Measurements from ENCODE around the gene C12orf76. TPM values are rescaled to one million over a fixed set of nuclear protein-coding genes. Genes with fewer than 3 reads are reported as not detected.

C12orf76 gene
- total and polyA plus RNA-seq, 2 of the 13 experiments (the other 11 are each of a cell fraction or from before 2014, with no cell fraction given), result 15.8 to 38.4 TPM

- TF ChIP-seq, protein P1, sequence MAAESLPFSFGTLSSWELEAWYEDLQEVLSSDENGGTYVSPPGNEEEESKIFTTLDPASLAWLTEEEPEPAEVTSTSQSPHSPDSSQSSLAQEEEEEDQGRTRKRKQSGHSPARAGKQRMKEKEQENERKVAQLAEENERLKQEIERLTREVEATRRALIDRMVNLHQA (CRISPR knock-in tag; IDR thresholded peaks at IDR 0.05), result no peak
- TF ChIP-seq E2F2 (CRISPR knock-in tag; IDR thresholded peaks at IDR 0.05; ENCODE audit: borderline replicate concordance) (no peak; the same call in 1 of the 2 replicates), FOXJ3 (CRISPR knock-in tag; IDR thresholded peaks at IDR 0.05; ENCODE audit: borderline replicate concordance) (peak; percentile 42; the same call in 1 of the 2 replicates), ZNF276 (CRISPR knock-in tag; IDR thresholded peaks at IDR 0.05; ENCODE audit: low read depth) (0 out of 2 replicates have a peak, but pooled peaks have one; percentile 37), ZNF598 (CRISPR knock-in tag; IDR thresholded peaks at IDR 0.05; ENCODE audit: borderline replicate concordance) (no peak), ZNF20 (CRISPR knock-in tag; IDR thresholded peaks at IDR 0.05) (0 out of 2 replicates have a peak, but pooled peaks have one; percentile 43), TBX2 (CRISPR knock-in tag; IDR thresholded peaks at IDR 0.05; ENCODE audit: borderline replicate concordance) (peak; percentile 76; the same call in 1 of the 2 replicates), ZNF619 (CRISPR knock-in tag; IDR thresholded peaks at IDR 0.05) (no peak), SNRNP70 (IDR thresholded peaks at IDR 0.05; ENCODE audit: low read depth, low read length) (no peak), ZFY (CRISPR knock-in tag; IDR thresholded peaks at IDR 0.05) (peak; percentile 52; the same call in 1 of the 2 replicates), ZNF33B (CRISPR knock-in tag; IDR thresholded peaks at IDR 0.05) (no peak), ZNF367 (CRISPR knock-in tag; IDR thresholded peaks at IDR 0.05; ENCODE audit: borderline replicate concordance) (no peak), ZNF274 (CRISPR knock-in tag; IDR thresholded peaks at IDR 0.05) (0 out of 2 replicates have a peak, but pooled peaks have one; percentile 44), ZNF225 (CRISPR knock-in tag; IDR thresholded peaks at IDR 0.05) (peak; percentile 32), ASH2L (IDR thresholded peaks at IDR 0.05; ENCODE audit: insufficient read length, low read depth, low read length) (peak; percentile 93), MED13 (CRISPR knock-in tag; IDR thresholded peaks at IDR 0.05) (no peak), BCL6 (CRISPR knock-in tag; IDR thresholded peaks at IDR 0.05) (peak; percentile 17; the same call in 1 of the 2 replicates), ZNF792 (CRISPR knock-in tag; IDR thresholded peaks at IDR 0.05) (peak; percentile 58; the same call in 1 of the 2 replicates), SP5 (CRISPR knock-in tag; IDR thresholded peaks at IDR 0.05; ENCODE audit: borderline replicate concordance, low read depth) (no peak), ZNF513 (CRISPR knock-in tag; conservative IDR thresholded peaks at IDR 0.05) (0 out of 2 replicates have a peak, but pooled peaks have one; percentile 34), FOSL2 (CRISPR knock-in tag; IDR thresholded peaks at IDR 0.05) (peak; percentile 35; the same call in 1 of the 2 replicates), BORCS8-MEF2B (CRISPR knock-in tag; IDR thresholded peaks at IDR 0.05) (peak; percentile 57), HOXA3 (CRISPR knock-in tag; IDR thresholded peaks at IDR 0.05) (peak; percentile 95), RFX1 (IDR thresholded peaks at IDR 0.05) (no peak)
- TF ChIP-seq, protein P2, sequence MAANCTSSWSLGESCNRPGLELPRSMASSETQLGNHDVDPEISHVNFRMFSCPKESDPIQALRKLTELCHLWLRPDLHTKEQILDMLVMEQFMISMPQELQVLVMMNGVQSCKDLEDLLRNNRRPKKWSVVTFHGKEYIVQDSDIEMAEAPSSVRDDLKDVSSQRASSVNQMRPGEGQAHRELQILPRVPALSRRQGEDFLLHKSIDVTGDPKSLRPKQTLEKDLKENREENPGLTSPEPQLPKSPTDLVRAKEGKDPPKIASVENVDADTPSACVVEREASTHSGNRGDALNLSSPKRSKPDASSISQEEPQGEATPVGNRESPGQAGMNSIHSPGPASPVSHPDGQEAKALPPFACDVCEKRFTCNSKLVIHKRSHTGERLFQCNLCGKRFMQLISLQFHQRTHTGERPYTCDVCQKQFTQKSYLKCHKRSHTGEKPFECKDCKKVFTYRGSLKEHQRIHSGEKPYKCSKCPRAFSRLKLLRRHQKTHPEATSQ (CRISPR knock-in tag; IDR thresholded peaks at IDR 0.05; ENCODE audit: borderline replicate concordance), result no peak
Measured at GRCh38 chr12:109998904-109999648, 49.2 kb downstream of the C12orf76 start, which contains the start of gene ANKRD13A (continued).

All from HepG2 (cell line).